AG04450 (cell line): Measurements from ENCODE around the gene MIF. TPM values are rescaled to one million over a fixed set of nuclear protein-coding genes. Genes with fewer than 3 reads are reported as not detected.
A peak's percentile ranks its signal among the peaks of the same experiment; 100 is the strongest.

Experiments used
- CTCF ChIA-PET: fragments of 300-600, 350-600 bp; formaldehyde crosslinking; extraction: SDS; loops from one replicate; lab custom pipeline; 2022; ENCODE audit warnings: antibody characterized with exemption, inconsistent platforms; lab: Charles Lee
- POLR2A ChIA-PET: fragments of 350-600 bp; formaldehyde crosslinking; extraction: SDS; loops from one replicate; lab custom pipeline; 2021; ENCODE audit warnings: antibody characterized with exemption, inconsistent platforms; lab: Yijun Ruan, JAX
- DNase-seq: peaks from one replicate; pipeline ENCODE4 v3.0.0-alpha.2; 2011; ENCODE audit warnings: low read depth, low spot score
- H3K27ac ChIP-seq: one replicate; pipeline ENCODE4 v1.5.1; 2012; ENCODE audit warnings: low read depth, low read length, control low read depth
- H3K27me3 ChIP-seq: one replicate; pipeline ENCODE4 v1.6.0; 2012; ENCODE audit warnings: low read length; ENCODE audit not compliant: control insufficient read depth, insufficient read depth
- H3K4me3 ChIP-seq: 2 replicates; pipeline ENCODE4 v1.5.1; 2011; ENCODE audit warnings: mild to moderate bottlenecking, low read depth, low read length, control low read depth
- H3K9me3 ChIP-seq: 2 replicates; pipeline ENCODE4 v1.5.1; 2012; ENCODE audit warnings: low read length; ENCODE audit not compliant: control insufficient read depth, insufficient read depth
- polyA plus RNA-seq: library from polyadenylated mRNA; depleted of rRNA; stranded (reverse); fragments of >200 nt; gene quantifications from 2 replicates; pipeline ENCODE4 v1.2.3, GENCODE V29; 2011
- TF ChIP-seq, protein P1 (sequence below): IDR thresholded peaks from 2 replicates; pipeline ENCODE4 v1.5.1; 2011; ENCODE audit warnings: low read depth, low read length, control low read depth, inconsistent platforms

MIF gene
- polyA plus RNA-seq, 1 experiment = 154 TPM

DNA sequence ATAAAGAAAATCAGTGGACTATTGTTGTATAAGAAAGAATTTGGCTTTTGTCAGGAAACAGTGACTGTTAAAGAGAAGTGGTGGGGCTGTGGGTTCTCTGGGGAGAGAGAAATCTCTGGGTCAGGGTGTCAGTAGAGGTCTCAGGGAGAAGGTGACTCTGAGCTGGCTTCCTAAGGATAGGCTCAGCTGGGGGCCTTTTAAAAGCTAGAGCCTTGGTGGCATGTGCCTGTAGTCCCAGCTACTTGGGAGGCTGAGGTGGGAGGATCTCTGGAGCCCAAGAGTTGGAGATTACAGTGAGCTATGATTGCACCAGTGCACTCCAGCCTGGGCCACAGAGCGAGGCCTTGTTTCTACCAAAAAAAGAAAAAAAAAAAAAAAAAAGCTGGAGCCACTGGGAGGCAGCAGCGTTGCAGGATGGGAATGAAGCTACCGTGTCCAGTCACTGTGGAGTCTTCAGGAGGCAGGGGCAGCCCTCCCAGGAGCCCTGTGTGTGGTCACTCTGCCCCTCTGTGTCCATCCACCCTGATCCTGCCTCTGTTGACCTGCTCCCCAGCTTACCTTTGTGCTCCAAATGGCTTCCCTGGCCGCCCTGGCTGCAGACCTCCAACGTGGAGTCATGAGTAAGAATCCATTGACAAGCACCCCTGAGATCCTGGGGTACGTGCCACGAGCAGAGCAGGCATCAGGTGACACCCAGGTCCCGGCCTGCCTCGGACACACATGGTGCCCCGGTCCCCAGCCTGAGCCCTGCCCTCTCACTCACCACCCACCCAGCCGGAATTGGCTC is 5.4 kb upstream of the MIF start:
- ChIA-PET CTCF (interaction anchor here (0.5 to 2.0 kb wide), 12 partner anchors 16 to 603 kb away, joined by 3 to 11 read pairs (median 4); no protein-coding TSS in a partner anchor), POLR2A (interaction anchor here (0.8 to 0.9 kb wide), 3 partner anchors 25 to 32 kb away, joined by 3 to 4 read pairs (median 3); partner anchors contain the start of gene SLC2A11)
- no peaks in the 10 kb centered on the region; the same call in none of the 2 replicates for H3K9me3 ChIP-seq
- no peak for DNase-seq
- H3K27me3 ChIP-seq = no peaks in the 10 kb centered on the region
- no peak overlapping the region for H3K4me3 ChIP-seq
- peak overlapping the region; percentile 85 for H3K27ac ChIP-seq
- TF ChIP-seq, protein P1, sequence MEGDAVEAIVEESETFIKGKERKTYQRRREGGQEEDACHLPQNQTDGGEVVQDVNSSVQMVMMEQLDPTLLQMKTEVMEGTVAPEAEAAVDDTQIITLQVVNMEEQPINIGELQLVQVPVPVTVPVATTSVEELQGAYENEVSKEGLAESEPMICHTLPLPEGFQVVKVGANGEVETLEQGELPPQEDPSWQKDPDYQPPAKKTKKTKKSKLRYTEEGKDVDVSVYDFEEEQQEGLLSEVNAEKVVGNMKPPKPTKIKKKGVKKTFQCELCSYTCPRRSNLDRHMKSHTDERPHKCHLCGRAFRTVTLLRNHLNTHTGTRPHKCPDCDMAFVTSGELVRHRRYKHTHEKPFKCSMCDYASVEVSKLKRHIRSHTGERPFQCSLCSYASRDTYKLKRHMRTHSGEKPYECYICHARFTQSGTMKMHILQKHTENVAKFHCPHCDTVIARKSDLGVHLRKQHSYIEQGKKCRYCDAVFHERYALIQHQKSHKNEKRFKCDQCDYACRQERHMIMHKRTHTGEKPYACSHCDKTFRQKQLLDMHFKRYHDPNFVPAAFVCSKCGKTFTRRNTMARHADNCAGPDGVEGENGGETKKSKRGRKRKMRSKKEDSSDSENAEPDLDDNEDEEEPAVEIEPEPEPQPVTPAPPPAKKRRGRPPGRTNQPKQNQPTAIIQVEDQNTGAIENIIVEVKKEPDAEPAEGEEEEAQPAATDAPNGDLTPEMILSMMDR = peak; percentile 39; the same call in 1 of the 2 replicates

DNA sequence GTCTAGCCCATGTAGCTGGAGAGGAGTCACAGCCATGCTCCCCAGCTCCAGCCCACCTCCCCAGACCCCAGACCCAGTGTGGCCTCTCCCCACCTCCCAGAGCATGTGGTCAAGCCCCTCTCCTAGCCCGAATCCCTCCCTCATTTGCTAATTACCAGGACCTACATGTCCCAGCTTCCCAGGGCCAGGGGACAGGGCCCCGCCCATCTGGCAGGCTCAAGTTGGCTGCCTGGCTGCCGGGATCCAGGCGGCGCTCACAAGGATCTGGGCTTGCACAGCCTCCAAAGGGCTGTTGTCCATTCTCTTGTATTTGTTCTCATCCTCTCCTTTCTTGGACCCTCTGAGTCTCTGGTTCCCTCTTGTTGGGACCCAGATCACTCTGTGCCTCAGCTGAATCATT is 4.6 kb upstream of the MIF start:
- TF ChIP-seq, protein P1 = no peak
- Histone ChIP-seq H3K27ac (no peak overlapping the region), H3K4me3 (no peak overlapping the region), H3K9me3 (no peaks in the 10 kb centered on the region; the same call in none of the 2 replicates), H3K27me3 (no peaks in the 10 kb centered on the region)
- CTCF ChIA-PET = interaction anchor here (0.6 to 2.0 kb wide), 2 partner anchors 31 to 66 kb away, joined by 4 to 11 read pairs; no protein-coding TSS in a partner anchor
- no peak for DNase-seq
- POLR2A ChIA-PET = no interaction called here

DNA sequence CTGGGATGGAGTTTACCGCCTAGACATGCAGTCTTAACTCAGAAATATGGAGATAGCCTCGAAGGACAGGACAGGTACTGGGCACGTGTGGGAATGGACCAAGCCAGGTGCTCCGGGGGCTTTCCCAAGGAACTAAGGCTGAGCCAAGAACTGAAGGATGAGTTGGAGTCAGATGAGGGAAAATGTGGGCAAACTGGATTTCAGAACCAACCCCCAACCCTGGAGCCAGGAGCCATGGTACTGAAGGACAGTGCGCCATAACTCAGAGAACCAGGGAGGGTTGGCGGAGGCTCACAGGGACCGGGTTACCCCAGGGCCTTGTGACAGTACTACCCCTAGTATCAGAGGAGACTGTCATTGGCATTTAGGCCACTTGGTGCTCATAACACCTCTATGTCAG is 2.5 kb upstream of the MIF start:
- CTCF ChIA-PET = no interaction called here
- POLR2A ChIA-PET = no interaction called here
- no peak overlapping the region for H3K4me3 ChIP-seq
- H3K9me3 ChIP-seq = no peaks in the 10 kb centered on the region; the same call in 1 of the 2 replicates
- no peak overlapping the region for H3K27ac ChIP-seq
- TF ChIP-seq, protein P1 = no peak
- no peaks in the 10 kb centered on the region for H3K27me3 ChIP-seq
- DNase-seq = no peak

DNA sequence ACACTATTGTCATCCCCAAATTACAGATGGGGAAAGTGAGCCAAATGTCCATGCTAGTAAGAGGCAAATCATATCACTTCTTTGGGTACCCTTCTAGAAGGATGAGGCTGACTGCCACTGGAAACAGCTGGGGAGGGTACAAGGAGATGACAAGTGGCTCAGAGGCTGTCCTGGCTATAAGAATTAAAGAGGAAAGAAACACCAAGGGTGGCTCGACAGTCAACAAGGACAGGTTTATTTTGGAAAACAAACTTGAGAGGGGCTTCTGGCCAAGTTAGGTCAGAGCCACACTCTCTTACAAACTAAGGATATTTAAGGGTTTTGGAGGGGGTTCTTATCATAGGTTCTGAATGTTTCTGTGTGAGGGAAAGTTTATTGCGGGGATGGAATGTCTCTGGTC is 2.1 kb upstream of the MIF start:
- Histone ChIP-seq H3K4me3 (no peak overlapping the region), H3K27ac (no peak overlapping the region), H3K27me3 (no peaks in the 10 kb centered on the region), H3K9me3 (no peaks in the 10 kb centered on the region; the same call in 1 of the 2 replicates)
- CTCF ChIA-PET = no interaction called here
- TF ChIP-seq, protein P1 = no peak
- DNase-seq = no peak
- POLR2A ChIA-PET = no interaction called here

DNA sequence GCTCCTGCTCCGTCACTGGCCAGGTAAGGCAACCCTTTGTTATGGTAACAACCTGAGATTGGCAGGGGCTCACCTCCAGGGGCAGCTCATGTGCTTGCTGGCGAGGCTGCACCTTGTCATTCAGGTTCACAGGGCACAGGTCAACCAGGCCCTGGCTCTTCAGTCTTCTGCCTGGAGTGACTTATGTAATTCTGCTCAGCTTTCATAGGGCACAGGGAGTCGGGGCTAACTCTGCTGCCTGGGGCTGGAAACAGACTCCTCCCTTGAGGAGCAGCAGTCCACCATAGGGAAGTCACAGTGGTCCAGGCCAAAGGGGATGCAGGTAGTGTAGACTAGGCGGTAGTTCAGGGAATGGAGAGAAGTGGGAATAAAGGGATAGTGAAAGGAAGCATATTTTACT is 1.5 kb upstream of the MIF start:
- no peak overlapping the region for H3K4me3 ChIP-seq
- TF ChIP-seq, protein P1 = no peak
- no peaks in the 10 kb centered on the region; the same call in 1 of the 2 replicates for H3K9me3 ChIP-seq
- no peaks in the 10 kb centered on the region for H3K27me3 ChIP-seq
- H3K27ac ChIP-seq = no peak overlapping the region
- DNase-seq = no peak
- ChIA-PET CTCF (interaction anchor here (2.4 kb wide), 1 partner anchor 35 kb away, joined by 19 read pairs; the partner anchor contains the start of gene SLC2A11), POLR2A (interaction anchor here (2.6 kb wide), 1 partner anchor 27 kb away, joined by 11 read pairs; no protein-coding TSS in a partner anchor)
